GM10266 (cell line): ENCODE measurements around the gene TRIM23.

Source experiments
- DNase-seq: peaks from one replicate; pipeline ENCODE4 v3.0.0; 2012; ENCODE audit errors: extremely low spot score
- TF ChIP-seq, protein P1 (sequence below): IDR thresholded peaks from 2 replicates; pipeline ENCODE4 v1.5.1; 2012; ENCODE audit warnings: mild to moderate bottlenecking, low read depth; ENCODE audit not compliant: control insufficient read depth, insufficient read depth; ENCODE audit errors: missing control alignments

TRIM23 gene

DNA sequence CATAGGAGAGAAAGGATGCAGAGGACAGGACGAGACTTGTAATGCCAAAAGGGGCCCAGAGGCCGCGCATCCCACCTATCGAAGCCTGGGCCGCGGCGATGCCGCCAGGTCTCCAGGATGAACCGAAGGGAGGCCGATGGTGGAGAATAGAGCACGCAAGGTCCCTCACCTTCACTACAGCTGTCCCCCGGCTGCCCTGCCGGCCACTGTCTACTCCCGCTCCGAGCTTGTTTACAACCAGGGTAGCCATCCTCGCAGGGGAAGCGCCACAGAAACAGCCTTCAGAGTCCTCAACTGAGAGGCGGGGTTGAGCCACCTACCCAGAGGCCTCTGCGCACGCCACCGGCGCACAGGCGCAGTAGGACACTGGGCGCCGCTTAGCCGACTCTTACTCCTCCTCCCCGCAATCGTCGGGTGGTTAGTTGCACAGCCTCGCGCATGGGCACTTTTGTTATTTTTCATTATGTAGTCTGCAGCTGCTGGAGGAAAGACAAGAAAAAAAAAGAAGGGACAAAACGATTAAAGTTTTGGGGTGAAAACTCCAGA is at the start of gene TRIM23:
TSS of gene TRIM23 (minus strand) at position 309 of the 546 bp plus-strand sequence. CDS start at position 250, 59 bp downstream.
- peak; percentile 77 for DNase-seq
- TF ChIP-seq, protein P1, sequence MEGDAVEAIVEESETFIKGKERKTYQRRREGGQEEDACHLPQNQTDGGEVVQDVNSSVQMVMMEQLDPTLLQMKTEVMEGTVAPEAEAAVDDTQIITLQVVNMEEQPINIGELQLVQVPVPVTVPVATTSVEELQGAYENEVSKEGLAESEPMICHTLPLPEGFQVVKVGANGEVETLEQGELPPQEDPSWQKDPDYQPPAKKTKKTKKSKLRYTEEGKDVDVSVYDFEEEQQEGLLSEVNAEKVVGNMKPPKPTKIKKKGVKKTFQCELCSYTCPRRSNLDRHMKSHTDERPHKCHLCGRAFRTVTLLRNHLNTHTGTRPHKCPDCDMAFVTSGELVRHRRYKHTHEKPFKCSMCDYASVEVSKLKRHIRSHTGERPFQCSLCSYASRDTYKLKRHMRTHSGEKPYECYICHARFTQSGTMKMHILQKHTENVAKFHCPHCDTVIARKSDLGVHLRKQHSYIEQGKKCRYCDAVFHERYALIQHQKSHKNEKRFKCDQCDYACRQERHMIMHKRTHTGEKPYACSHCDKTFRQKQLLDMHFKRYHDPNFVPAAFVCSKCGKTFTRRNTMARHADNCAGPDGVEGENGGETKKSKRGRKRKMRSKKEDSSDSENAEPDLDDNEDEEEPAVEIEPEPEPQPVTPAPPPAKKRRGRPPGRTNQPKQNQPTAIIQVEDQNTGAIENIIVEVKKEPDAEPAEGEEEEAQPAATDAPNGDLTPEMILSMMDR: no peak

DNA sequence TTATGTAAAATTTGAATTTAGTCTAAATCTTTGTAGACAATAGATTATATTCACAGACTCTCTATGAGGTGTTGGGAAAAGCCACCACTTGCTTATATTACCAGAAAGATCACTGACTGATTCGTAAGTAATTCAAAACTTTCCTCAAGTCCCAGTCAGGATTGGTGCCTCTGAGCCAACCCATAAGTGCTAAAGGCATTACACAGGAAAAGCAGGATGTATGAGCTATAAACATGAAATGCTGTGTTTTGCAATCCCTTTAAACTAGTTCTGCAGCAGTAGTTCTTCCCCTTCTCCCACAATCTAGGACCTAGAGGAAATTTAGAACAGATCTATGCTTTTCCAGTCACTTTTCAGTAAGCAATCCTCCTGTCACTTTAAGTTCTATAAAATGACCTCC is 48.7 kb upstream of the TRIM23 start:
- no peak for DNase-seq
- TF ChIP-seq, protein P1: no peak

DNA sequence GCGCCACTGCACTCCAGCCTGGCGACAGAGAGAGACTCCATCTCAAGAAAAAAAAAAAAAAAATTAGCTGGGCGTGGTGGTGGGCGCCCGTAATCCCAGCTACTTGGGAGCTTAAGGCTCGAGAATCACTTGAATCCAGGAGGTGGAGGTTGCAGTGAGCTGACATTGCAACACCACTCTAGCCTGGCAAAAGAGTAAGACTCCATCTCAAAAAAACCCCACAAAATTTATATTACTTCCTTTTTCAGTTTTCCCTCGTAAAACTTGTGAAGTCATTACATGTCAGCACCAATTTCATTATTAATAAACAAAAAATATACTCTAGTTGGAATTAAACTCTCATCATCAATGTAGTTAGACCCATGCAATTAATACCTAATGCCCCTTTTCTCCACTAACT is 44.6 kb upstream of the TRIM23 start:
- TF ChIP-seq, protein P1: no peak
- DNase-seq: no peak

DNA sequence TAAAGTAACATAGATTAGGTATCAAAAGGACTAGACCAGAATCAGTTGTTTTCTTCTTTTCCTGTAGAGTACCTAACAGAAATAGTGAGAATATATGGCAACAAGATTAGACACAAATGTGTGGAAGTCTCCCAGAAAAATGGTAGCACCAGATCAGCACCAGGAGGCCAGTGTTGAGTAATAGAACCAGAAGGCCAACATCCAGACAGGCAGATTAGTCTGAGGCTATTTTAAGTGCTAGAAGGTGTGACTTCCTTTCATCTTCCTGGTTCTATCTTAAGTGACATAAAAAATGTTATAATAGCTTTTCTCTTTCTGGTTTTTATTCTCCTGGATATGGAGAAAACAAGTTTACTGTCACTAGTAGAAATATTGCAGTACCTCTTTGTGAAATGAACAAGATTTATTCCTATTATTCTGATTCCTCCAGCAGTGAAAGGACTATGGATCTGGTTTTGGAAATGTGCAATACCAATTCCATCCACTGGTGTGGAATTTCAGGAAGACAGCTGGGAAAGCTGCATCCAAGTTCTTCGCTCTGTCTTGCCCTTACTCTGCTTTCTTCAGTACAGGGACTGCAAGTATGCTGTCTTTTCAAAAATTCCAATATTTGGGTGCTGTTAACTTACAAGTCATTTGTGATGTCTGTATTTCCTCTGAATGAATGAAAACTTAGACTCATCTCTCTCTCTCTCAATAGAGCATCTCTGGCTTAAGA is 39.8 kb upstream of the TRIM23 start:
- TF ChIP-seq, protein P1: no peak
- no peak for DNase-seq

DNA sequence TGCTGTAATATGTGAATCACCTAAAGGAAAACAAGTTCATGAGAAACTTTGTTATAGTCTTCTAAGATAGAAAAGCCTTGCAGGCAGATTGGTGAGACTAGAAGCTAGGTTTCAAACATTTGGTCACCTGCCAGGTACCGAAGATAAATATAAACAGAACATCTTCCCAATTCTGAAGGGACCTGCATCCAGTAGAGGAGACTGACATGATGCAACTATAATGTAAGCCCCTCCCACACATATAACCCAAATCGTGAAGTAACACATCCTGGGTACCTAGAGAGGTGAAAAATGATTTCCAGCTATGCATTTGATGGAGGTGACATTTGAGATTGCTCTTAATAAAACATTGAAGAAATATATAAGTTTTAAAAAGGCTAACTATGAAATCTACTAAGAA is 30.6 kb upstream of the TRIM23 start:
- TF ChIP-seq, protein P1: no peak
- no peak for DNase-seq

DNA sequence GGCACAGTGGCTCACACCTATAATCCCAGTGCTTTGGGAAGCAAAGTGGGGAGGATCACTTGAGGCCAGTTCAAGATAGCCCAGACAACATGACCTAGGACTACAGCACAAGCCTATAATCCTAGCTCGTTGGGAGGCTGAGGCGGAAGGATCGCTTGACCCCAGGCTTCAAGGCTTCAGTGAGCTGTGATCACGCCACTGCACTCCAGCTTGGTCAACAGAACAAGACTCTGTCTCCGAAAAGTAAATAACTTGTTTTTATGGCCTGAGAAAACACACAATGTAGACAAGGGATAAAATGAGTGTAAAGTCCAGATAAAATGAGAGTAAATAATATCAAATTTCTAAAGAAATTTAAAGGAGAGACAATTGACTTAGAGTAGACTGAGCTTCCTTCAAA is 27.0 kb upstream of the TRIM23 start:
- TF ChIP-seq, protein P1: no peak
- no peak for DNase-seq

DNA sequence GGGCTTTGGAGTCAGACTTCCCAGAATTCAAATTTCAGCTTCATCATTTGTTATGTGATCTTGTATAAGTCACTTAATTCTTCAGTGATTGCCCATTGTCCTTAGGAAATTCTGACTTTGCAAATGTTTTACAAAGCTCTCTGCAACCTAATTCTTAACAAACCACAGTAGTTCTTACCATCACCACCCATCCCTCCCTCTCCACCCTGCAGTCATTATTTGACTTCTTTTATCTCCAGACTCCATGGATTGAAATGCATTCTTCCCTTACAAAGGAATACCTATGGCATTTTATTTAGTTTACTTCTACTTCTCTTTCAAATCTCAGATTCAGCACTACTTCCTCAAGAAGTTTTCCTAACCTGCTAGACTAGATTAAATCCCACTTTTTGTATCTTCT is 23.8 kb upstream of the TRIM23 start:
- TF ChIP-seq, protein P1: no peak
- DNase-seq: no peak
